ENCODE measurements around the gene HOXA7. TPM values are rescaled to one million over a fixed set of nuclear protein-coding genes. Genes with fewer than 3 reads are reported as not detected.

HOXA7 gene
- total RNA-seq, 2 donors from 2014 or later, result not detected

DNA sequence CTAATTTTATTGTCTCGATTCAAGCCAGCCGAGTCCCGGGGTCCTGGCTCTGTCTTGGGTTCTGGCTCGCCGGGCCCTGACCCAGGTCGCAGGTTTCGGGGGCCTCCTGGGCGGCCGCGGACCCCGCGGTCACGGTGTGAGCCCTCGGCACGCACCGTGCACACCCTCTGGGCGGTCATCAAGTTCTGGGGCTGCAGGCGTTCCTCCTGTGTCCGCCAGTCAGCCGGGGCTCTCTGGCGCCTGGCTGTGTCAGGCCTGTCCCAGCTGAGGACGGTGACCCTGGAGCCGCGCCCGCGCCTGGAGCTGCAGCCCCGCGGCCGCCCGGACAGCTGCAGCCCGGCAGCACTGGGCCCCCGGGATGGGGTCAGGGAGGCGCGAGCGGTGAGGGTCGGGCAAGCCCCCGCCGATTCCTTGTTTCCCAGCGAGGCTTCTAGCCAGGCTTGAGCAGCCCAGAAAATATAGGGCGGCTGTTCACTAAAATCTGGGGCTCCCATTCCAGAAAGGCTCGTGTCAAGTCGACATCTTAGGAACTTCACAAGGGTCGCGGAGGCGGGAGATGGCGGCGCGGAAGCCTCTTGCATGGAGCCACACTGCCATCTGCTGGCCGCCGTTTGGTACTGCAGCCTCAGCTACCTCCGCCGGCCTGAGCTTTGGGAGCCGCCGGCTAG is 4.2 kb upstream of the HOXA7 start:
- Mint-ChIP-seq H3K4me1 (ENCODE audit: low read depth) (peaks cover 35% of the 10 kb centered on the region), H3K27ac (no peak overlapping the region)

DNA sequence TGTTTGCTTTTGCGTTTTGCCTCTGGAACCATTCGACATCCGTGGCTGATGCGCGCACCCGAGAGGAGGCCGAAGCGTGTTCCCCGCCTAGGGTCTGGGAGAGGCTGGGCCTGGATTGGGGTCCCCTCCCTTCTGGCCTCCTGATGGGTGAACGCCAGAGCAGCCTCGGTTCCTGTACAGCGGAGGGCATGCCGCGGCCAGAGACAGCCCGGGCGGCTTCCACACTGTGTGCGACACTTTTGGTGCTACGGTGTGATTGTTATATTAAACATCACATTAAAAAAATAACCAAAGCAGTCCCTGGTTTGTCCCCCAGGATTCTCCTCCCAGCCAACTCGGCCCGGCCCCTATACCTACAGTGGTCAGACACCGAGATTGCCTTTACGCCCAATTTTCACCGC is 3.7 kb upstream of the HOXA7 start:
- Mint-ChIP-seq H3K27me3 (ENCODE audit: low read depth) (peaks cover 85% of the 10 kb centered on the region), H3K9me3 (no peaks in the 10 kb centered on the region), H3K36me3 (ENCODE audit: insufficient read depth in 2 of 2) (peaks cover 0 to 1% of the 10 kb centered on the region in 2 donors), H3K4me1 (ENCODE audit: low read depth) (peaks cover 38% of the 10 kb centered on the region), H3K4me3 (peak overlapping the region; percentile 54 to 81), H3K27ac (no peak overlapping the region)
- DNase-seq, result no peak
- peak; percentile 41 to 50 for ATAC-seq (replicated peaks in 1 of 2)

More for the DNA sequence above, 4.2 kb upstream of the HOXA7 start:
- H3K4me3 Mint-ChIP-seq, result peak overlapping the region; percentile 54 to 81
- DNase-seq (peak; percentile 84 to 86), ATAC-seq (replicated peaks in 1 of 2) (peak; percentile 65 to 66)
- H3K27me3 Mint-ChIP-seq (ENCODE audit: low read depth), result peaks cover 82% of the 10 kb centered on the region
- H3K9me3 Mint-ChIP-seq, result no peaks in the 10 kb centered on the region
- no peaks in the 10 kb centered on the region for H3K36me3 Mint-ChIP-seq (ENCODE audit: insufficient read depth in 2 of 2)

- H3K27me3 Mint-ChIP-seq (ENCODE audit: low read depth), result peaks cover 88% of the 10 kb centered on the region
- ATAC-seq (replicated peaks in 1 of 2) (no peak), DNase-seq (no peak)
- H3K36me3 Mint-ChIP-seq (ENCODE audit: insufficient read depth in 2 of 2), result peaks cover 1 to 2% of the 10 kb centered on the region in 2 donors
- H3K27ac Mint-ChIP-seq, result no peak overlapping the region
- H3K9me3 Mint-ChIP-seq, result no peaks in the 10 kb centered on the region
- H3K4me1 Mint-ChIP-seq (ENCODE audit: low read depth), result peaks cover 44% of the 10 kb centered on the region
- H3K4me3 Mint-ChIP-seq, result peak overlapping the region; percentile 54 to 81
These were observed 3.0 kb upstream of the HOXA7 start for GRCh38 chr7:27159266-27160144.

GRCh38 chr7:27158436-27159265 is 2.2 kb upstream of the HOXA7 start:
- Mint-ChIP-seq H3K27ac (no peak overlapping the region), H3K4me3 (peak overlapping the region; percentile 27 to 36)

GRCh38 chr7:27157702-27158431 is 1.4 kb upstream of the HOXA7 start:
- H3K27me3 Mint-ChIP-seq (ENCODE audit: low read depth), result peaks cover 88% of the 10 kb centered on the region
- DNase-seq (no peak), ATAC-seq (replicated peaks in 1 of 2) (no peak)
- H3K4me3 Mint-ChIP-seq, result peak overlapping the region; percentile 17 to 27
- H3K36me3 Mint-ChIP-seq (ENCODE audit: insufficient read depth in 2 of 2), result peaks cover 1 to 2% of the 10 kb centered on the region in 2 donors
- H3K9me3 Mint-ChIP-seq, result no peaks in the 10 kb centered on the region
- peak overlapping the region; percentile 32 for H3K27ac Mint-ChIP-seq
- H3K4me1 Mint-ChIP-seq (ENCODE audit: low read depth), result peaks cover 50% of the 10 kb centered on the region

More at GRCh38 chr7:27158436-27159265, 2.2 kb upstream of the HOXA7 start:
- no peaks in the 10 kb centered on the region for H3K9me3 Mint-ChIP-seq
- H3K36me3 Mint-ChIP-seq (ENCODE audit: insufficient read depth in 2 of 2), result peaks cover 1 to 2% of the 10 kb centered on the region in 2 donors
- H3K27me3 Mint-ChIP-seq (ENCODE audit: low read depth), result peaks cover 88% of the 10 kb centered on the region
- ATAC-seq (replicated peaks in 1 of 2) (no peak), DNase-seq (no peak)
- H3K4me1 Mint-ChIP-seq (ENCODE audit: low read depth), result peaks cover 50% of the 10 kb centered on the region

DNA sequence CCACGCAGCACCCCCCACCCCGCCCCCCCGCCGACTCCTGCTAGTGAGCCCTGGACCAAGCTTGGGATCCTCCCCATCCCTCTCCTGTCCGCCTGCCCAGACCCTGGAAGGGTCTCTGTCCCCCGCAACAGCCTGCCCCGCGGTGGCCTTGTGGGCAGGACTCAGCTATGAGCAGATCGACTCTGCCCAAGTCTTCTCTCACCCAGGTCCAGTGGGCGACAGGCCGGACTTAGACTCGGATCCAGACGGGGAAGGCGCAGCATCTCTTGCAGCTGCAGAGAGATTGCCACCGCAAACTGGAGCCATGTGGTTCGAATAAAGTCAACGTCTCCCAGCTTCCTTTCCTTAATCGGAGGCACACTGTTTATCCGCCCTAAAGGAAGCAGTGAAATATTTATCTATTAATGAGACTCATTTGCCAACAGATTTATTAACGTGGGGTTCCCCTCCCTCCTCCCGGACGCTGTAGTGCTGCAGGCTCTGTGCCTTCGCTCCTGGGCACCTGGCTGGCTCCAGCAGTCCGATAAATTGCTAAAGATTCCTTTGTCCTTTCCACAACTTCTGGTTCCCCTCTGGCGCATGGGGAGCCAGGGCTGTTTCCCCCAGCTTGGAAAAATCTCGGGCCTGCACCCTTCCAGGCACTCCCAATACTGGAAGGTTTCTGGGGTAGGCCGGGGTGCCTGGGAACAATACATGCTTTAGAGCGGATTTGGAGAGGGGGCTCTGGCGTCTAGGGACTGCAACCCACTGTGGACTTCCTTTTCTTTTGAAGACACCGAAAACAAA is 634 bp upstream of the HOXA7 start:
- peak overlapping the region; percentile 33 to 70 for H3K4me3 Mint-ChIP-seq
- no peak for DNase-seq
- no peaks in the 10 kb centered on the region for H3K9me3 Mint-ChIP-seq
- peak overlapping the region; percentile 32 for H3K27ac Mint-ChIP-seq
- peaks cover 53% of the 10 kb centered on the region for H3K4me1 Mint-ChIP-seq (ENCODE audit: low read depth)
- peaks cover 86% of the 10 kb centered on the region for H3K27me3 Mint-ChIP-seq (ENCODE audit: low read depth)
- ATAC-seq (replicated peaks in 1 of 2), result no peak
- H3K36me3 Mint-ChIP-seq (ENCODE audit: insufficient read depth in 2 of 2), result peaks cover 1 to 2% of the 10 kb centered on the region in 2 donors

DNA sequence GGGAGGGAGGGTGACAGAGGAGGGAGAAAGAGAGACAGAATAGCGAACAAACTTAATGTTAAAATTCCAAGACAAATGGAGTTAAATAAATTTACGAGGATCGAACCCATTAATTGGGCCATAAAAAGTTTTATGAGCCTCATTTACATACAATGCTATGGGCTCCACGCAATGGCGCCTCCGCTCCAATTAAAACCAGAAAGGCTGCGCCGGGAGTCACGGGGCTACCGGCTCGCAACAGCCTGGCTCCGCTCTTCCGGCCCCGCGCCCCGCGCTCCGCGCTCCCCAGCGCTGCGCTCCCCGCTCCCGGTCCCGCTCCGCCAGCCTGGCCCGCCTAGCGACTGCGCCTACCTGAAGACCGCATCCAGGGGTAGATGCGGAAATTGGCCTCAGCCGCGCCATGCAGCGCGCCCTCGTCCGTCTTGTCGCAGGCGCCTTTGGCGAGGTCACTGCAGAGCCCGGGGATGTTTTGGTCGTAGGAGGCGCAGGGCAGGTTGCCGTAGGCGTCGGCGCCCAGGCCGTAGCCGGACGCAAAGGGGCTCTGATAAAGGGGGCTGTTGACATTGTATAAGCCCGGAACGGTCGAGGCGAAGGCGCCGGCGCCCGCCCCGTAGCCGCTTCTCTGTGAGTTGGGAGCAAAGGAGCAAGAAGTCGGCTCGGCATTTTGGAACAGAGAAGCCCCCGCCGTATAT is 513 bp downstream of the HOXA7 start:
- DNase-seq, result no peak
- Mint-ChIP-seq H3K4me1 (ENCODE audit: low read depth) (peaks cover 61% of the 10 kb centered on the region), H3K36me3 (ENCODE audit: insufficient read depth in 2 of 2) (peaks cover 1 to 2% of the 10 kb centered on the region in 2 donors), H3K27ac (peak overlapping the region; percentile 29), H3K9me3 (no peaks in the 10 kb centered on the region), H3K27me3 (ENCODE audit: low read depth) (peaks cover 94% of the 10 kb centered on the region), H3K4me3 (peak overlapping the region; percentile 76 to 86)
- no peak for ATAC-seq (replicated peaks in 1 of 2)

DNA sequence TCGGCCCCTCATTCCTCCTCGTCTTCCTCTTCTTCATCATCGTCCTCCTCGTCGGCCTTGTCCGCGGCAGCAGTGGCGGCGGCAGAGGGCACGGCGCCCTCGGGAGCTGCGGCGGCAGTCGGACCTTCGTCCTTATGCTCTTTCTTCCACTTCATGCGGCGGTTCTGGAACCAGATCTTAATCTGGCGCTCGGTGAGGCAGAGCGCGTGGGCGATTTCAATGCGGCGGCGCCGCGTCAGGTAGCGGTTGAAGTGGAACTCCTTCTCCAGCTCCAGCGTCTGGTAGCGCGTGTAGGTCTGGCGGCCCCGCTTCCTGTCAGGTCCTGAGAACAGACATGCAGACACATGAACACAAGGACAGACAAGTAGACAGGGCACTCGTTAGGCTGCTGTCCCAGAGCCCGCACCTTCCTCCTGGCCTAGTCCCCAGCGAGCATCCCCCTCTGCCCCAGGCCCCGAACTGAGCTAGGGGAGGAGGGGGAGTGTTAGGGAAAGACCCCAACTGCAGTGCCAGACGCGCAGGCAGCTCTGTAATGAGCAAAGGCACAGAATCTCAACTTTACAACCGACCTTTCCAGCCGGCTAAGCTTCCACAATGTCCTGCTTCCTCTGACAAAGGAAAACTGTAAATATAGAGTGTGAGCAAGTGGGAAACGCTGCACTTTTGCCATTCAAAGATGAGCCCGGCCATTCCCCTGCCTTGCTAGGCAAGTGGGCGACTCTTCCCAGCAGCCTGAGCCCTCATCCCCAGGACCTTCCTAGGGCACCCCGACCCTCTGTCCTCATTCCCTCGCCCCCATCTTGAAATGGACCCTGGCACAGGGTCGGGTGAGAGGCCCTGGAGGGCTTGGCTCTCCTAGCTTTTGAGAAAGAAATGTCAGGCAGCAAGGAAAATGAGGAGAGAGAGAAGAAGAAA is 1.3 kb downstream of the HOXA7 start:
- Mint-ChIP-seq H3K27ac (peak overlapping the region; percentile 67), H3K27me3 (ENCODE audit: low read depth) (peaks cover 94% of the 10 kb centered on the region), H3K4me1 (ENCODE audit: low read depth) (peaks cover 67% of the 10 kb centered on the region), H3K9me3 (no peaks in the 10 kb centered on the region), H3K4me3 (peak overlapping the region; percentile 76 to 86), H3K36me3 (ENCODE audit: insufficient read depth in 2 of 2) (peaks cover 1 to 2% of the 10 kb centered on the region in 2 donors)
- DNase-seq (peak; percentile 52 to 64), ATAC-seq (replicated peaks in 1 of 2) (no peak)

GRCh38 chr7:27154369-27154768 is 2.1 kb downstream of the HOXA7 start:
- H3K9me3 Mint-ChIP-seq, result no peaks in the 10 kb centered on the region
- peaks cover 1 to 2% of the 10 kb centered on the region in 2 donors for H3K36me3 Mint-ChIP-seq (ENCODE audit: insufficient read depth in 2 of 2)
- no peak for ATAC-seq (replicated peaks in 1 of 2)

GRCh38 chr7:27153526-27153925 is 2.9 kb downstream of the HOXA7 start:
- H3K27ac Mint-ChIP-seq, result no peak overlapping the region
- ATAC-seq (replicated peaks in 1 of 2), result no peak
- H3K4me1 Mint-ChIP-seq (ENCODE audit: low read depth), result peaks cover 56% of the 10 kb centered on the region
- H3K4me3 Mint-ChIP-seq, result peak overlapping the region in 1 of 2 donors; percentile 41
- no peaks in the 10 kb centered on the region for H3K9me3 Mint-ChIP-seq
- DNase-seq, result no peak
- H3K36me3 Mint-ChIP-seq (ENCODE audit: insufficient read depth in 2 of 2), result peaks cover 1 to 2% of the 10 kb centered on the region in 2 donors
- H3K27me3 Mint-ChIP-seq (ENCODE audit: low read depth), result peaks cover 94% of the 10 kb centered on the region

More at GRCh38 chr7:27154369-27154768, 2.1 kb downstream of the HOXA7 start:
- DNase-seq, result no peak
- Mint-ChIP-seq H3K27me3 (ENCODE audit: low read depth) (peaks cover 94% of the 10 kb centered on the region), H3K4me3 (peak overlapping the region; percentile 76 to 86), H3K27ac (peak overlapping the region; percentile 67), H3K4me1 (ENCODE audit: low read depth) (peaks cover 61% of the 10 kb centered on the region)
